Neural progenitor cell (in vitro differentiated cells): ENCODE data around the gene PRRT3. TPM values are rescaled to one million over a fixed set of nuclear protein-coding genes. Genes with fewer than 3 reads are reported as not detected.

Experiments used
- DNase-seq: peaks from one replicate; pipeline ENCODE4 v3.0.0-alpha.2; 2016; ENCODE audit warnings: low spot score
- H2AFZ ChIP-seq: fragments of 200-600 bp; sonication (generic); replicated peaks from 2 replicates; pipeline ENCODE4 v1.6.1; 2016; ENCODE audit warnings: antibody characterized with exemption
- H3F3A ChIP-seq: fragments of 200-600 bp; sonication (generic); 2 replicates; pipeline ENCODE4 v1.6.1; 2016; ENCODE audit warnings: antibody characterized with exemption, low read depth
- H3K27ac ChIP-seq: fragments of 200-600 bp; sonication (generic); 2 replicates; pipeline ENCODE4 v1.5.1; 2016; ENCODE audit warnings: mild to moderate bottlenecking
- H3K27me3 ChIP-seq: fragments of 200-600 bp; sonication (generic); 2 replicates; pipeline ENCODE4 v1.6.1; 2016; ENCODE audit warnings: mild to moderate bottlenecking, moderate library complexity
- H3K36me3 ChIP-seq: fragments of 200-600 bp; sonication (generic); 2 replicates; pipeline ENCODE4 v1.5.1; 2016
- H3K4me1 ChIP-seq: fragments of 200-600 bp; sonication (generic); 2 replicates; pipeline ENCODE4 v1.6.1; 2016; ENCODE audit warnings: mixed run types
- H3K4me2 ChIP-seq: fragments of 200-600 bp; sonication (generic); 2 replicates; pipeline ENCODE4 v1.6.1; 2016
- H3K4me3 ChIP-seq: fragments of 200-600 bp; sonication (generic); 2 replicates; pipeline ENCODE4 v1.5.1; 2016
- H3K79me2 ChIP-seq: fragments of 200-600 bp; sonication (generic); 2 replicates; pipeline ENCODE4 v1.6.1; 2016; ENCODE audit warnings: low read depth
- H3K9ac ChIP-seq: fragments of 200-600 bp; sonication (generic); 2 replicates; pipeline ENCODE4 v1.6.1; 2016
- H3K9me3 ChIP-seq: fragments of 200-600 bp; sonication (generic); 2 replicates; pipeline ENCODE4 v1.5.1; 2016; ENCODE audit warnings: low read depth
- H4K20me1 ChIP-seq: fragments of 200-600 bp; sonication (generic); 2 replicates; pipeline ENCODE4 v1.6.1; 2016; ENCODE audit warnings: low read depth
- H3K27ac Mint-ChIP-seq: 3 replicates; pipeline ENCODE4 v1.8.0; 2021; ENCODE audit warnings: mixed read lengths
- H3K27me3 Mint-ChIP-seq: 2 replicates; pipeline ENCODE4 v1.8.0; 2022; ENCODE audit warnings: low read depth, mild to moderate bottlenecking, inconsistent platforms, moderate library complexity, mixed read lengths; ENCODE audit not compliant: insufficient read depth
- H3K36me3 Mint-ChIP-seq: 3 replicates; pipeline ENCODE4 v1.8.0; 2021; ENCODE audit warnings: mixed read lengths
- H3K4me1 Mint-ChIP-seq: 3 replicates; pipeline ENCODE4 v1.8.0; 2021; ENCODE audit warnings: mixed read lengths
- H3K4me3 Mint-ChIP-seq: 3 replicates; pipeline ENCODE4 v1.8.0; 2021; ENCODE audit warnings: mild to moderate bottlenecking, moderate library complexity, mixed read lengths
- H3K9me3 Mint-ChIP-seq: 3 replicates; pipeline ENCODE4 v1.8.0; 2020; ENCODE audit warnings: mixed read lengths
- CTCF ChIP-seq: fragments of 200-600 bp; sonication (generic); IDR thresholded peaks from 2 replicates; pipeline ENCODE4 v1.5.1; 2017; ENCODE audit warnings: antibody characterized with exemption, mild to moderate bottlenecking
- EZH2 ChIP-seq: fragments of 200-600 bp; sonication (generic); IDR thresholded peaks from 2 replicates; pipeline ENCODE4 v1.6.1; 2017; ENCODE audit warnings: antibody characterized with exemption, mild to moderate bottlenecking, moderate library complexity
- EZH2phosphoT487 ChIP-seq: fragments of 200-600 bp; sonication (generic); IDR thresholded peaks from 2 replicates; pipeline ENCODE4 v1.6.1; 2017; ENCODE audit warnings: antibody characterized with exemption
- total RNA-seq: library from RNA; depleted of rRNA; stranded (reverse); fragments of >200 nt; gene quantifications from 2 replicates; pipeline ENCODE4 v1.2.3, GENCODE V29; 2015; ENCODE audit warnings: low replicate concordance

The PRRT3 gene
- total RNA-seq, 1 donor from 2014 or later: 2.6 TPM

- no peaks in the 10 kb centered on the region for H3K9me3 ChIP-seq
- no peak overlapping the region for H2AFZ ChIP-seq
- no peaks in the 10 kb centered on the region for H3K36me3 ChIP-seq
- H3K27me3 ChIP-seq: peaks cover 9% of the 10 kb centered on the region
- peaks cover 8% of the 10 kb centered on the region for H3K27me3 Mint-ChIP-seq
- no peak overlapping the region for H3K27ac ChIP-seq
- peaks cover 2% of the 10 kb centered on the region for H3K4me1 Mint-ChIP-seq
- H3K9ac ChIP-seq: no peak overlapping the region
- no peaks in the 10 kb centered on the region for H3K9me3 Mint-ChIP-seq
- TF ChIP-seq CTCF (no peak), EZH2 (no peak), EZH2phosphoT487 (no peak)
- H4K20me1 ChIP-seq: peaks cover 21% of the 10 kb centered on the region
- H3K4me3 Mint-ChIP-seq: no peak overlapping the region
- peaks cover 5% of the 10 kb centered on the region for H3K79me2 ChIP-seq
- H3K4me2 ChIP-seq: no peak overlapping the region
- H3F3A ChIP-seq: peaks cover 30% of the 10 kb centered on the region
- H3K36me3 Mint-ChIP-seq: no peaks in the 10 kb centered on the region
- peaks cover 10% of the 10 kb centered on the region for H3K4me1 ChIP-seq
- no peak overlapping the region for H3K4me3 ChIP-seq
- no peak overlapping the region for H3K27ac Mint-ChIP-seq
- DNase-seq: no peak
Observed at GRCh38 chr3:9948586-9948985, 3.6 kb downstream of the PRRT3 start.

- Histone ChIP-seq H3K9ac (no peak overlapping the region), H3K79me2 (peaks cover 5% of the 10 kb centered on the region), H2AFZ (peak overlapping the region; percentile 85), H3K27me3 (peaks cover 5% of the 10 kb centered on the region), H3K4me1 (peaks cover 10% of the 10 kb centered on the region), H3K4me3 (peak overlapping the region; percentile 59), H3F3A (peaks cover 27% of the 10 kb centered on the region), H3K4me2 (peak overlapping the region; percentile 91), H3K9me3 (no peaks in the 10 kb centered on the region), H4K20me1 (peaks cover 21% of the 10 kb centered on the region), H3K27ac (no peak overlapping the region), H3K36me3 (no peaks in the 10 kb centered on the region)
- peak; percentile 85 for DNase-seq
- Mint-ChIP-seq H3K9me3 (no peaks in the 10 kb centered on the region), H3K27me3 (peaks cover 7% of the 10 kb centered on the region), H3K4me3 (no peak overlapping the region), H3K4me1 (peaks cover 2% of the 10 kb centered on the region), H3K36me3 (peaks cover under 1% of the 10 kb centered on the region), H3K27ac (no peak overlapping the region)
- TF ChIP-seq EZH2phosphoT487: no peak
- no peak for TF ChIP-seq EZH2
- peak; percentile 55 for TF ChIP-seq CTCF
Observed at GRCh38 chr3:9947025-9947995, 4.9 kb downstream of the PRRT3 start.

- peaks cover 8% of the 10 kb centered on the region for H3K4me1 ChIP-seq
- TF ChIP-seq CTCF: peak; percentile 71
- no peak for TF ChIP-seq EZH2phosphoT487
- Mint-ChIP-seq H3K4me3 (peak overlapping the region; percentile 83), H3K27ac (no peak overlapping the region), H3K9me3 (no peaks in the 10 kb centered on the region), H3K4me1 (no peaks in the 10 kb centered on the region), H3K27me3 (peaks cover 9% of the 10 kb centered on the region), H3K36me3 (peaks cover 3% of the 10 kb centered on the region)
- H3K79me2 ChIP-seq: no peaks in the 10 kb centered on the region
- H3K27ac ChIP-seq: no peak overlapping the region
- H3K4me3 ChIP-seq: peak overlapping the region; percentile 59
- H3K4me2 ChIP-seq: peak overlapping the region; percentile 91
- peaks cover 16% of the 10 kb centered on the region for H4K20me1 ChIP-seq
- peaks cover 5% of the 10 kb centered on the region for H3K27me3 ChIP-seq
- H3K36me3 ChIP-seq: no peaks in the 10 kb centered on the region
- H3K9me3 ChIP-seq: no peaks in the 10 kb centered on the region
- H3F3A ChIP-seq: peaks cover 26% of the 10 kb centered on the region
- DNase-seq: peak; percentile 95
- no peak overlapping the region for H3K9ac ChIP-seq
- H2AFZ ChIP-seq: peak overlapping the region; percentile 85
Observed at GRCh38 chr3:9946112-9947024, 5.8 kb downstream of the PRRT3 start.
